MM.1S (cell line): Measurements from ENCODE around the gene NPC1.

ENCODE experiments used
- CTCF ChIP-seq: fragments of 300-600 bp; sonication (generic); IDR thresholded peaks from 2 replicates; pipeline ENCODE4 v1.5.1; 2016; ENCODE audit warnings: antibody characterized with exemption, low read length, mixed read lengths
- EZH2 ChIP-seq: fragments of 300-600 bp; sonication (generic); optimal IDR thresholded peaks from 2 replicates; pipeline ENCODE3; 2017; ENCODE audit warnings: low read depth, mild to moderate bottlenecking, antibody characterized with exemption, low read length, mixed read lengths

GRCh38 chr18:23583071-23583865, 3.0 kb downstream of the NPC1 start:
- TF ChIP-seq EZH2 (no peak), CTCF (no peak)
